OCI-LY3 (cell line): Measurements from ENCODE around the gene MCF2L2.

Experiments used
- CTCF ChIP-seq: fragments of 200-600, 300-600 bp; sonication (generic); IDR thresholded peaks from 2 replicates; pipeline ENCODE4 v1.5.1; 2014; ENCODE audit warnings: antibody characterized with exemption, low read length, low read depth
- EZH2phosphoT487 ChIP-seq: fragments of 200-600 bp; shearing (Covaris generic); IDR thresholded peaks from 2 replicates; pipeline ENCODE4 v1.6.1; 2018; ENCODE audit warnings: antibody characterized with exemption, mixed run types, low read depth

DNA sequence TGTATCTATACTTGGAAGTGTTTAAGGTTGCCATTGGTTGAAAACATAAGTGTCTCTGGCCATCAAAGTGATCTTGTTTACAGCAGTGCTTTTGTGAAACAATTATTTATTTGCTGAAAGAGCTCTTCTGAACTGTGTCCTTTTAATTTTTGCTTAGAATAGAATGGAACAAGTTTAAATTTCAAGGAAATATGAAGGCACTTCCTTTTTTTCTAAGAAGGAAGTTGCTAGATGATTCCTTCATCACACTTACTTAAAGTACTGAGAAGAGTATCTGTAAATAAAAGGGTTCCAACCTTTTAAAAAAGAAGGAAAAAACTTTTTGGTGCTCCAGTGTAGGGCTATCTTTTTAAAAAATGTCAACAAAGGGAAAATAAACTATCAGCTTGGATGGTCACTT, 155.6 kb downstream of the MCF2L2 start:
- TF ChIP-seq CTCF (no peak), EZH2phosphoT487 (no peak)
